OCI-M2 (cell line): ENCODE results near the gene KIF26B.

Experiments used
- DNase-seq: peaks from one replicate; lab custom pipeline; 2025; ENCODE audit not compliant: unreplicated experiment; lab: John Stamatoyannopoulos, UW

Gene KIF26B

DNA sequence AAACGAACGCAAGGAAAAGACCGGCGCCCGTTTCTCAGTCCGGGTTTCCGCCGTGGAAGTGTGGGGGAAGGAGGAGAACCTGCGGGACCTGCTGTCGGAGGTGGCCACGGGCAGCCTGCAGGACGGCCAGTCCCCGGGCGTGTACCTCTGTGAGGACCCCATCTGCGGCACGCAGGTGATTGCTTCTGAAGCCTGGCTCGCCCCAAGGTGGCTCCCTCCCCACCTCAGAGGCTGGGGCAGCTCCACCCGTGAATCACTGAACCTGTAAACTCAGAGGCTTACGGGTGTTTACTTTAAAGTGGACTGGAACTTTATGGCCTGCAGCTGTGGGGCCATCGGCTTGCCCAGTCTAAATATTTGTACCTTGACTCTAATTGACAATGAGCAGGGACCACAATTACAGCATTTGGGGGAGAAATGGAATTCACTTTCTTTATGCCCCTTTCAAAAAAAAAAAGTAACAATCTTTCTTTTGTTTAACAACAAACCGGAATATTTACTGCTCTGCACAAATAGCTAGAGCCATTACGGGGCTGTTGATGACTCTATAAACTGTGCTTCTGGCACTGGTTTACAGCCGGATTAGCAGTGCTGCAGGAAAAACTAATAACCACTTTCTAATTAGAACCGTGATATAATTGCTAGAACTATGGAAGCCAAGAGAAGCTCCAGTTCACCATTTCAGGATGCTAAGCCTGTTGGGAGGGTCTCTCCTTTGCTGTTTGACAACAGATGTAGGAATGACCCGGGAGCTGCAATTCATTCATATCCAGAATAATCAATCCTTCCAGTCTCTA is 454.8 kb downstream of the KIF26B start:
- DNase-seq: no peak

DNA sequence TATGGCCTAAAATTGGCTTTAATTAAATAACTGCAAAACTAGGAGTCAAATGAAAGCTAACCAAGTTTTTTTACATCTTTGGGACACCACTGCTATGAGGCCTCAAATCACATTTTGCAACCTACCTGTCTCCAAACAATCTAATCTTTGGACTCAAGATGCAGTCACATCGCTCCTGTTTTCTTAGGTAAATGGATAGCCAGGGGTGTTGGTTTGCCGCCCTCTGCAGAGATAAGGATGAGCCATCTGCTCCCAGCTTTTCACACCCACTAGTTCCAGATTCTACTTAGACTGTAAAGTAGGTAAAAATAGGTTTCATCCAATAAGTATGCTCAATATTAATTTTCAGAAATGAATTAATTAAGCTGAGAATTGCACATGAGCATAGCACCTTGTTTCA is 456.5 kb downstream of the KIF26B start:
- DNase-seq: no peak

- DNase-seq: no peak
Observed at GRCh38 chr1:245614476-245614875, 459.7 kb downstream of the KIF26B start.

- DNase-seq: no peak
Observed at GRCh38 chr1:245615001-245615400, 460.2 kb downstream of the KIF26B start.

DNA sequence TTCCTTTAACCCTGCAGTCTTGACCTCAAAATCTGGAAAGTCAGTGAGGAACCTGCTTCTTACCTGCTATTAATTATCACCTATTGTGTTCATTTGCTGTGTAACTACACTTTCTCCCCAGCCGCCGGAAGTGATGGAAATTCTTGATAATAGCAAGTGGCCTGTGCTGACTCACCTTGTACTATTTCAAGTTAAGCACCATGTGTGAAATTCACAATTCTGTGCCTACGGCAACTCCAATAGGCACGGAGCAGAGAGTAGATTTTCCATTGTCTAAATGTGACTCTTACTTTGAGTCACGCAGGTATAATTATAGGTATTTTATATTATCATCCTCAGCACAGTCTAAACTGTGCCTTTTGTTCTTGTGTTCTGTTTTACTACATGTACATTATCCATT is 466.8 kb downstream of the KIF26B start:
- DNase-seq: no peak

- no peak for DNase-seq
Observed at GRCh38 chr1:245622332-245623014, 467.7 kb downstream of the KIF26B start.

DNA sequence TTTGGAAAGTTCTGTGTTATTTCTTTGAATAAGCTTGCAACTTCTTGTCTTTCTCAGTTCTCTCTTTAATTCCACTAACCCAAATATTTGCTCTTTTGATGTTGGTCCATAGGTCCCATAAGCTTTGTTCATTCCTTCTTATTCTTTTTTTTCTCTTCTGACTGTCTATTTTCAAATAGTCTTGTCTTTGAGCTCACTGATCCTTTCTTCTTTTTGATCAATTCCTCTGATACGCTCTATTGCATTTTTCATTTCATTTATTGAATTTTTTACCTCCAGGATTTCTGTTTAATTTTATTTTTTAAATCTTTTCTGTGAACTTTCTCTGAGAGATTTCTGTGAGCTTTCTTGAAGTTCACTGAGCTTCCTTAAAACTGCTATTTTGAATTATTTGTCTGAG is 486.6 kb downstream of the KIF26B start:
- no peak for DNase-seq

GRCh38 chr1:245645406-245645805 is 490.6 kb downstream of the KIF26B start:
- DNase-seq: no peak

DNA sequence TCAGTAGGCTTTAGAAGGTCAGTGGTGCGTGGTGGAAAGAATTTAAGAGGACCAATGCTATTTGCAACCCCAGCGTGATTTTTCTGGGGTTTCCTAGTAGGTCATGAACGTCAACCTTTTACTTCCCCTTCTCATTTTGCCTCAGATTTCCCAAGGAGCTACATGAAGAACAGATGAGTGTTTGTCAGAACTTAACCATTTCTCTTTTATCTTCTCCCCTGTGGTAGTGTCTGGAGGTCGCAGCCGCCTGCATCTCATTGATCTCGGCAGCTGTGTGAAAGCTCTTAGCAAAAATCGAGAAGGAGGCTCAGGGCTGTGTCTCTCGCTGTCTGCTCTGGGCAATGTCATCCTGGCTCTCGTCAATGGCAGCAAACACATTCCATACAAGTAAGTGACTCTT is 491.1 kb downstream of the KIF26B start:
- no peak for DNase-seq

DNA sequence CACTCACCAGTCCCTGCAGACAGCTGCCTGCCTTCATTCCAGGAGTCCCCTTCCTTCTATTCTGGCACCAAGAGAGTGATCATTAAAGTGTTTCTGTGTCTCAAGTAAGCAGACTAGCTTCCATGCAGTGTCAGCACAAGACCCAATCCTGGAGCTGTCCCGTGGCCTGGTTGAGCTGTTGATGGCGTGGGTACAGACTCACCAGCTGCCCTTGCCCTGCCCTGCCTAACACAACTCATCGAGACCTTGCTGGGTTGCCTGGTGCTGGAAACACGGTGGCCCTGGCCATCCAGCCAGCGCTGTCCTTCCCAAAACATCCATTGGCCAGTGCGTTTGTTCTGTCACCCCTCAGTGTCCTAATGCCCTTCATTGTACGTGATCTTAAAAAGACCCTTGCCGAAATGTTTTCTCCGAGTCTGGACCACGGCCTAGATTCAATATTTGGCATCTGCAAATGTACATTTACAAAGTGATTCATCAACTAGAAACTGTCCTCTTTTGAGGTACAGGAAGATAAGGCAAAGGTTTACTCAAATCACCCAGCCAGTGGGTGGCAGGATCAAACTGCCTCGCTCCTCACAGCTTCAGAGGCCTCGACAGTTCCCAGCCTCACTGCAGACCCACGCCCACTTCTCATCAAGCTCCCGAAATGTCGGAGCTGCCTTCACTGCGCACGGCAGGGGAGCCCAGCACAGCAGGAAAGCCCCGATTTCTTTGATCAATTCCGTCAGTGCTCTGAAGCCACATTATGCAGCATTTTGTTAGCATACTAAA is 494.2 kb downstream of the KIF26B start:
- no peak for DNase-seq

GRCh38 chr1:245649666-245650065 is 494.9 kb downstream of the KIF26B start:
- no peak for DNase-seq

GRCh38 chr1:245650441-245650960 is 495.7 kb downstream of the KIF26B start:
- no peak for DNase-seq

DNA sequence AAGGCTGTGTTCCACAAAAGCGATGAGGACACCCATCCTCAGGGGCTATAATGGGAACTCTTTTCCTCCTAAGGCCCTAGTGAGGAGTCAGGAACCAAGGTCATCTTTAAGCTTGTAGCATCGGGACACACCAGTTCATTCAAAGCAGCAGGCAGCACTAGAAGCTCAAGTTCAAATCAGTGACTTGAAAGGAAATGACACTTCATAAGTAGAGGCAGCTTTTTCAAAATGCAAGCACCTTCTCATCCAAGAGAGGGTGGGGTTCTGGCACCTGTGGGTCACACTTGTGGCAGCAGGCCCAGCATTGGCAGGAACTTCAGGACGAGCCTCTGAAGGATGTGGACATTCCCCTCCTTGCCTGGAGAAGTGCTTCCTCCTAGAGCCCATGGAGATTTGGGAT is 496.3 kb downstream of the KIF26B start:
- no peak for DNase-seq

- no peak for DNase-seq
Observed at GRCh38 chr1:245652116-245652515, 497.3 kb downstream of the KIF26B start.

DNA sequence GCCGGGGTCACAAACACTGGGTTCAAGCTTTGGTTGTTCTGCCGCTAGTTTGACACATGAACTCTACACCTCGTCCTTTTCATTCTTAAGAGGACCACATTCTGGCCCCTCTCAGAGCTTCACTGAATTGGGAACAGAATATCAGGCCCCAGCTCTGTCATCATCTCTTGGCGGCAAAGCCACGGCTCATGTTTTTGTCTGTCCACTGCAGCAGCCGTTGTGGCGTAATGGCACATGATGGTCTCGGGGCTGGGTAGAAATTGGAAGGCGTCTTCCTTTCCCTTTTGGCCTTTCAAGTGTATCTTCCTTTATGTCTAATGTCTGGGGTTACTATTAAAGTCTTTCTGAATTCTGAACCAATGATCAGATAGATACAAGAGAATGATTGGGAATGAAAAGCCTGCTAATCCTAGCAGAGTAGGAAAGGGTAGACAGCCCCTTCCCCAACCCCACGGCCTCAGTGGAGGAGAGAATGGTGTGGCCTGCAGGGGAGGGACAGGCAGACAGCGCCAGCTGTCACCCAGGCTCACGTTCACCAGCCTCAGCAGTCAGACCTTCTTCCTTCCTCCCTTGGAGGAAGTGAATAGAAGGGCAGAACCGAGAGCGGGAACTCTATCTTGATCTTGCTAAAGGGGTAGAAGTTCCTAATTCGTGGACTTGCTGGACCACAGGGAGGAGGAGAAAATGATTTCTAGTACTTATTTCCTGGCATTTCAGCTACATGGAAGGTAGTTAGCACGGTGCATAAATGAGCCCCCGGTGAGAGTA is 498.1 kb downstream of the KIF26B start:
- no peak for DNase-seq

GRCh38 chr1:245654460-245655050 is 499.8 kb downstream of the KIF26B start:
- DNase-seq: no peak

- DNase-seq: no peak
Observed at GRCh38 chr1:245656189-245656717, 501.5 kb downstream of the KIF26B start.

- DNase-seq: no peak
Observed at GRCh38 chr1:245657371-245657770, 502.6 kb downstream of the KIF26B start.

- DNase-seq: no peak
Observed at GRCh38 chr1:245663373-245663772, 508.6 kb downstream of the KIF26B start.

DNA sequence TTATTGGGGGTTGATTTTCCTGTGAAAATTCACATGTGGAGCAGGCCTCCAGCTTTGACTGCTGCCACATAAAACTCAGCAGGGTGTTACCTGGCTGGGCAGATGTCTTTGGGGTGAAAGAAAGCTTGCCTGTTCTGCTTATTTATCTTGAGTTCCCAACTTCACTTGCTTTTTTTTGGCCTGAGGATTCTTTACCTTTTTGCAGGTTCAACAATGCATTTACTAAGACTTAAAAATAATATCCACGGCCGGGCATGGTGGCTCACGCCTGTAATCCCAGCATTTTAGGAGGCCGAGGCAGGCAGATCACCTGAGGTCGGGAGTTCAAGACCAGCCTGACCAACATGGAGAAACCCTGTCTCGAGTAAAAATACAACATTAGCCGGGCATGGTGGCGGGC is 509.1 kb downstream of the KIF26B start:
- no peak for DNase-seq
